HepG2 (cell line): Measurements from ENCODE around the gene TSPAN9. TPM values are rescaled to one million over a fixed set of nuclear protein-coding genes. Genes with fewer than 3 reads are reported as not detected.

Experiments
- ATAC-seq: fragments of 200-7000 bp; cut with Tn5 transposase; 3 replicates; pipeline ENCODE4 v1.9.1; 2020; ENCODE audit warnings: mild to moderate bottlenecking, moderate library complexity
- BruUV-seq: library from RNA; stranded (reverse); fragments of 400-500 nt; replicated peaks from 2 replicates; lab custom pipeline; 2021; lab: Mats Ljungman, UMichigan
- CTCF ChIA-PET: fragments of 300-600 bp; formaldehyde crosslinking; extraction: SDS; loops from one replicate; lab custom pipeline; 2021; ENCODE audit warnings: low total read pairs, inconsistent platforms, low intra/inter-chr PET ratio; lab: Yijun Ruan, JAX
- POLR2A ChIA-PET: fragments of 350-600 bp; sonication (Branson Sonifier 250); formaldehyde crosslinking; loops from one replicate; lab custom pipeline; 2020; ENCODE audit warnings: antibody characterized with exemption, inconsistent platforms; lab: Yijun Ruan, JAX
- DNase-seq: peaks from one replicate; pipeline ENCODE4 v3.0.0-alpha.2; 2015; ENCODE audit warnings: low spot score
- FAIRE-seq: peaks from 3 replicates; lab custom pipeline; 2011; peaks lifted over from hg19 to GRCh38; lab: Jason Lieb, UNC
- H2AFZ ChIP-seq: one replicate; pipeline ENCODE4 v1.6.1; 2011; ENCODE audit warnings: low read length, inconsistent platforms
- H3K27ac ChIP-seq: fragments of 300-600 bp; 3 replicates; pipeline ENCODE4 v1.8.0; 2011; ENCODE audit warnings: mixed run types, mild to moderate bottlenecking, mixed read lengths, low read length, inconsistent platforms; ENCODE audit not compliant: insufficient read depth; ENCODE audit errors: extremely low read length
- H3K27me3 ChIP-seq, 2 experiments: fragments of 200-600 bp in 1 of 2; 2 replicates in 1 of 2; 3 replicates in 1 of 2; pipeline versions ENCODE4 v1.6.0 to v1.8.0; 2011; ENCODE audit warnings: low read length in 2 of 2, mild to moderate bottlenecking in 2 of 2, moderate library complexity in 2 of 2, inconsistent platforms in 1 of 2; ENCODE audit not compliant: insufficient read depth in 2 of 2, control insufficient read depth in 1 of 2
- H3K36me3 ChIP-seq, 2 experiments: fragments of 200-600 bp in 1 of 2; replicated peaks in 1 of 2; 2 replicates in 1 of 2; 3 replicates in 1 of 2; pipeline versions ENCODE4 v1.5.1 to v1.8.0; 2011; ENCODE audit warnings: low read length in 2 of 2, inconsistent platforms in 1 of 2; ENCODE audit not compliant: insufficient read depth in 2 of 2, control insufficient read depth in 1 of 2
- H3K4me1 ChIP-seq: 2 replicates; pipeline ENCODE4 v1.5.1; 2012; ENCODE audit warnings: low read length, inconsistent platforms; ENCODE audit not compliant: insufficient read depth
- H3K4me2 ChIP-seq: 2 replicates; pipeline ENCODE4 v1.6.0; 2011; ENCODE audit warnings: low read depth, low read length, inconsistent platforms
- H3K4me3 ChIP-seq, 3 experiments: fragments of 200-600 bp in 1 of 3; sonication (generic), shearing (Covaris generic) in 1 of 3; replicated peaks in 1 of 3; 2 replicates each; pipeline ENCODE4 v1.5.1; 2011 to 2016; ENCODE audit warnings: low read length in 3 of 3, inconsistent platforms in 2 of 3, low read depth in 2 of 3, mild to moderate bottlenecking in 2 of 3, control low read depth in 1 of 3, mixed read lengths in 1 of 3; ENCODE audit not compliant: insufficient read depth in 1 of 3
- H3K79me2 ChIP-seq: one replicate; pipeline ENCODE4 v1.6.1; 2011; ENCODE audit warnings: low read length, inconsistent platforms; ENCODE audit not compliant: insufficient read depth
- H3K9ac ChIP-seq: 2 replicates; pipeline ENCODE4 v1.6.0; 2011; ENCODE audit warnings: mild to moderate bottlenecking, low read depth, low read length, inconsistent platforms; ENCODE audit not compliant: insufficient read depth
- H3K9me3 ChIP-seq: 2 replicates; pipeline ENCODE4 v1.5.1; 2012; ENCODE audit warnings: mild to moderate bottlenecking, low read length
- H4K20me1 ChIP-seq: 2 replicates; pipeline ENCODE4 v1.6.0; 2011; ENCODE audit warnings: inconsistent platforms, mild to moderate bottlenecking, low read length, moderate library complexity; ENCODE audit not compliant: insufficient read depth
- CEBPG ChIP-seq: IDR thresholded peaks from 2 replicates; pipeline ENCODE4 v1.6.1; 2016
- DDIT3 ChIP-seq: sonication (generic); formaldehyde crosslinking; IDR thresholded peaks from 2 replicates; pipeline ENCODE4 v1.4.0; 2020; ENCODE audit warnings: mild to moderate bottlenecking, missing genetic modification reagents
- ISL2 ChIP-seq: sonication (generic); formaldehyde crosslinking; IDR thresholded peaks from 2 replicates; pipeline ENCODE4 v1.5.0; 2020; ENCODE audit warnings: missing genetic modification reagents
- KDM6A ChIP-seq: IDR thresholded peaks from 2 replicates; pipeline ENCODE4 v1.6.1; 2016; ENCODE audit warnings: low read depth
- KLF12 ChIP-seq: sonication (generic); formaldehyde crosslinking; IDR thresholded peaks from 2 replicates; pipeline ENCODE4 v1.4.0; 2020; ENCODE audit warnings: missing genetic modification reagents, borderline replicate concordance
- MTF2 ChIP-seq: sonication (generic); formaldehyde crosslinking; IDR thresholded peaks from 2 replicates; pipeline ENCODE4 v1.5.0; 2020; ENCODE audit warnings: missing genetic modification reagents, borderline replicate concordance
- MXD1 ChIP-seq: sonication (generic); formaldehyde crosslinking; IDR thresholded peaks from 2 replicates; pipeline ENCODE4 v1.4.0; 2020; ENCODE audit warnings: mild to moderate bottlenecking, missing genetic modification reagents
- NFAT5 ChIP-seq: sonication (generic); formaldehyde crosslinking; IDR thresholded peaks from 2 replicates; pipeline ENCODE4 v1.4.0; 2020; ENCODE audit warnings: missing genetic modification reagents
- NR2C2 ChIP-seq: sonication (generic); formaldehyde crosslinking; IDR thresholded peaks from 2 replicates; pipeline ENCODE4 v1.4.0; 2020; ENCODE audit warnings: missing genetic modification reagents, mild to moderate bottlenecking, moderate library complexity, borderline replicate concordance
- ZNF878 ChIP-seq: sonication (generic); formaldehyde crosslinking; IDR thresholded peaks from 2 replicates; pipeline ENCODE4 v1.8.1; 2023; ENCODE audit warnings: mild to moderate bottlenecking, missing genetic modification reagents, moderate library complexity
- WGBS: methylation state at CpG from one replicate; pipeline ENCODE4 v1.1.6; 2017; ENCODE audit warnings: low lambda C conversion rate; 5-methylcytosine and 5-hydroxymethylcytosine counted together
- in situ Hi-C: cut with HindIII; loops from 2 replicates; pipeline ENCODE4 v1.10.0; 2017; ENCODE audit warnings: low pct_unique_long_range_greater_than_20kb; ENCODE audit not compliant: extremely low pct_ligation_motif_present
- intact Hi-C: fragments of 100-400 bp; cut with micrococcal nuclease; formaldehyde crosslinking; loops from one replicate; pipeline ENCODE4 v1.10.0; 2022; ENCODE audit not compliant: unreplicated experiment
- polyA plus RNA-seq, 8 experiments: library from polyadenylated mRNA; depleted of rRNA in 3 of 8; stranded (reverse) in 7 of 8; unstranded in 1 of 8; fragments of >200 nt; fragmentation: Illumina TruSeq in 4 of 8; extraction: Trizol in 4 of 8; gene quantifications; 2 replicates each; pipeline versions ENCODE4 v1.2.1 to v1.2.3, GENCODE V29; 2011 to 2016; ENCODE audit warnings: low read depth in 4 of 8, missing spikeins in 1 of 8, mixed read lengths in 1 of 8; ENCODE audit not compliant: insufficient read depth in 1 of 8
- total RNA-seq, 5 experiments: library from RNA; depleted of rRNA; stranded (reverse); fragments of >200 nt; fragmentation: Illumina TruSeq; extraction: Trizol; gene quantifications; 2 replicates each; pipeline ENCODE4 v1.2.3, GENCODE V29; 2016; ENCODE audit warnings: low read depth in 1 of 5
- TF ChIP-seq, protein P1 (sequence below): sonication (generic); formaldehyde crosslinking; conservative IDR thresholded peaks from 2 replicates; pipeline ENCODE4 v1.8.0; 2022; ENCODE audit warnings: low read depth, missing genetic modification reagents
- TF ChIP-seq, protein P2 (sequence below): sonication (generic); formaldehyde crosslinking; IDR thresholded peaks from 2 replicates; pipeline ENCODE4 v1.4.0; 2020; ENCODE audit warnings: missing genetic modification reagents

TSPAN9 gene
- total and polyA plus RNA-seq, 2 of the 13 experiments (the other 11 are each of a cell fraction or from before 2014, with no cell fraction given), result 18.1 to 42.3 TPM

DNA sequence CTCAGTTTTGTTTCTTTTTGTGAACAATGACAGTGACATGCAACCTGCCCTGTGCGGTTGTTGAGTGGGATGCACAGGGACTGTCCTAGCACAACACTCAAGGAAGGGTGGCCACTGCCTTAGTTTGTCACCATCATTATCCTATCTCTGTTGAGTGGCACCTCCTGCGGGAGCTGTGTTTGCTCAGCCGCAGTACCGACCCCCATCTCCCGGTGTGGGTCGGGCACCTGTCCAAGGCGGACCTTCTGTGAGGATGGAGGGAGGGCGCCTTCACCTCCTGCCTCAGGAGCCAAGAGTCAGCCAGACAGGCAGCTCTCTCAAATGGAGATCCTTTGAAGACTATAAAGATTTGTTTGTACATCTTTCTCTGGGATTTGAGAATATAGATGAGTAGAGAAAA, 142.1 kb downstream of the TSPAN9 start:
- DNase-seq (no peak), ATAC-seq (no peak), FAIRE-seq (no peak)
- no peaks in the 10 kb centered on the region for H3K4me1 ChIP-seq
- H3K36me3 ChIP-seq, result peaks cover 3 to 10% of the 10 kb centered on the region in 2 experiments; a peak in 4 of 5 replicates
- ChIA-PET POLR2A (no interaction called here), CTCF (no interaction called here)
- no TSS peak for BruUV-seq
- 94% methylated on average over 8 of the region's 8 CpGs for WGBS
- in situ Hi-C loops, result no loop called here
- no peaks in the 10 kb centered on the region for H3K9me3 ChIP-seq
- no peak overlapping the region for H3K4me3 ChIP-seq
- H3K4me2 ChIP-seq, result no peak overlapping the region
- H3K79me2 ChIP-seq, result no peaks in the 10 kb centered on the region
- peaks cover 3% of the 10 kb centered on the region; the same call in 1 of the 2 replicates for H4K20me1 ChIP-seq
- no peaks in the 10 kb centered on the region for H3K27me3 ChIP-seq
- intact Hi-C loops, result no loop called here
- no peak overlapping the region for H2AFZ ChIP-seq
- no peak overlapping the region for H3K9ac ChIP-seq
- H3K27ac ChIP-seq, result no peak overlapping the region
- TF ChIP-seq KDM6A (CRISPR knock-in tag), result no peak
- TF ChIP-seq MXD1, result no peak
- TF ChIP-seq, protein P1, sequence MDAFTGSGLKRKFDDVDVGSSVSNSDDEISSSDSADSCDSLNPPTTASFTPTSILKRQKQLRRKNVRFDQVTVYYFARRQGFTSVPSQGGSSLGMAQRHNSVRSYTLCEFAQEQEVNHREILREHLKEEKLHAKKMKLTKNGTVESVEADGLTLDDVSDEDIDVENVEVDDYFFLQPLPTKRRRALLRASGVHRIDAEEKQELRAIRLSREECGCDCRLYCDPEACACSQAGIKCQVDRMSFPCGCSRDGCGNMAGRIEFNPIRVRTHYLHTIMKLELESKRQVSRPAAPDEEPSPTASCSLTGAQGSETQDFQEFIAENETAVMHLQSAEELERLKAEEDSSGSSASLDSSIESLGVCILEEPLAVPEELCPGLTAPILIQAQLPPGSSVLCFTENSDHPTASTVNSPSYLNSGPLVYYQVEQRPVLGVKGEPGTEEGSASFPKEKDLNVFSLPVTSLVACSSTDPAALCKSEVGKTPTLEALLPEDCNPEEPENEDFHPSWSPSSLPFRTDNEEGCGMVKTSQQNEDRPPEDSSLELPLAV (CRISPR knock-in tag), result no peak
- TF ChIP-seq ISL2 (CRISPR knock-in tag), result no peak
- no peak for TF ChIP-seq MTF2 (CRISPR knock-in tag)
- TF ChIP-seq, protein P2, sequence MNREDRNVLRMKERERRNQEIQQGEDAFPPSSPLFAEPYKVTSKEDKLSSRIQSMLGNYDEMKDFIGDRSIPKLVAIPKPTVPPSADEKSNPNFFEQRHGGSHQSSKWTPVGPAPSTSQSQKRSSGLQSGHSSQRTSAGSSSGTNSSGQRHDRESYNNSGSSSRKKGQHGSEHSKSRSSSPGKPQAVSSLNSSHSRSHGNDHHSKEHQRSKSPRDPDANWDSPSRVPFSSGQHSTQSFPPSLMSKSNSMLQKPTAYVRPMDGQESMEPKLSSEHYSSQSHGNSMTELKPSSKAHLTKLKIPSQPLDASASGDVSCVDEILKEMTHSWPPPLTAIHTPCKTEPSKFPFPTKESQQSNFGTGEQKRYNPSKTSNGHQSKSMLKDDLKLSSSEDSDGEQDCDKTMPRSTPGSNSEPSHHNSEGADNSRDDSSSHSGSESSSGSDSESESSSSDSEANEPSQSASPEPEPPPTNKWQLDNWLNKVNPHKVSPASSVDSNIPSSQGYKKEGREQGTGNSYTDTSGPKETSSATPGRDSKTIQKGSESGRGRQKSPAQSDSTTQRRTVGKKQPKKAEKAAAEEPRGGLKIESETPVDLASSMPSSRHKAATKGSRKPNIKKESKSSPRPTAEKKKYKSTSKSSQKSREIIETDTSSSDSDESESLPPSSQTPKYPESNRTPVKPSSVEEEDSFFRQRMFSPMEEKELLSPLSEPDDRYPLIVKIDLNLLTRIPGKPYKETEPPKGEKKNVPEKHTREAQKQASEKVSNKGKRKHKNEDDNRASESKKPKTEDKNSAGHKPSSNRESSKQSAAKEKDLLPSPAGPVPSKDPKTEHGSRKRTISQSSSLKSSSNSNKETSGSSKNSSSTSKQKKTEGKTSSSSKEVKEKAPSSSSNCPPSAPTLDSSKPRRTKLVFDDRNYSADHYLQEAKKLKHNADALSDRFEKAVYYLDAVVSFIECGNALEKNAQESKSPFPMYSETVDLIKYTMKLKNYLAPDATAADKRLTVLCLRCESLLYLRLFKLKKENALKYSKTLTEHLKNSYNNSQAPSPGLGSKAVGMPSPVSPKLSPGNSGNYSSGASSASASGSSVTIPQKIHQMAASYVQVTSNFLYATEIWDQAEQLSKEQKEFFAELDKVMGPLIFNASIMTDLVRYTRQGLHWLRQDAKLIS (CRISPR knock-in tag), result no peak
- TF ChIP-seq ZNF878 (CRISPR knock-in tag), result no peak
- no peak for TF ChIP-seq KLF12 (CRISPR knock-in tag)
- TF ChIP-seq DDIT3 (CRISPR knock-in tag), result no peak
- TF ChIP-seq NFAT5 (CRISPR knock-in tag), result no peak
- TF ChIP-seq CEBPG, result no peak
- TF ChIP-seq NR2C2 (CRISPR knock-in tag), result no peak
